ENCODE measurements around the gene RIPK3. TPM values are rescaled to one million over a fixed set of nuclear protein-coding genes. Genes with fewer than 3 reads are reported as not detected.
A peak's percentile ranks its signal among the peaks of the same experiment; 100 is the strongest.
"Not testable (repeated sequence)": the region's sequence is repeated elsewhere in the genome, so short reads cannot be mapped to it uniquely, and the experiment has no call there.

RIPK3 gene
- total and polyA plus RNA-seq, 2 experiments from 2014 or later, result 4.8 to 7.0 TPM

DNA sequence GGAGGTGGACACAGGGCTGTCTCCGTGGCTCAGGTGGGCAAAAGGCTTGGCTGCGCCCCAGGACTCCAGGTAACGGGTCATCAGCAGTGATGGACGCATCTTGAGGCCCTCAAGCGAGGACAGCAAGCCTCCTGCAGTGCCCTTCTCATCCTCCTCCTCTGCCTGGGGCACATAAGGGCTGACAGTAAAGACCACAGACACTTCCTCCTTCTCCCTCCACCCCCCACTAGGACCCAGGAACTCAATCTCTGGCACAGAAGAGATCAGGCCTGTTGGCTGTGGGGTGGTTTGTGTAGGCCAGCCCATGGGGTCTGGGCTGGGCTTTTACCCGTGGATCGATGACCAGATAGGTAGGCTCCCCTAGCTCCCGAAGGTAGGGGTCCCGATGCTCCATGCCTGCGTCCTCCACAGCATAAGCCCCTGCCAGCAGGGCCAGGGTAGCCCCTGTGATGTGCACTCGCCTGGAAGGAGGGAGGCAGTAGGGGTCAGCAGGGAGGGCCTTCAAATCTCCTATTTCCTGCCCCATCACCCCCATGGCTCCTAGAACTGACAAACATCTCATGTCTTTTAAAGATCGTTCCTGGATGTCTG lies 10.6 kb downstream of the RIPK3 start:
- no peaks in the 10 kb centered on the region for H3K9me3 ChIP-seq (ENCODE audit: low read depth)
- no peak for DNase-seq (ENCODE audit: low spot score)
- H3K4me2 ChIP-seq, result no peak overlapping the region
- no peaks in the 10 kb centered on the region for H3K79me2 ChIP-seq
- H3K27ac ChIP-seq, result no peak overlapping the region
- H3K27me3 ChIP-seq, result peaks cover 10% of the 10 kb centered on the region
- H3K4me1 ChIP-seq (ENCODE audit: insufficient read depth), result peaks cover 18% of the 10 kb centered on the region
- no peak overlapping the region for H3K4me3 ChIP-seq
- 86% methylated on average over 12 of the region's 12 CpGs for WGBS (ENCODE audit: low lambda C conversion rate, missing lambda C conversion rate)
- no peaks in the 10 kb centered on the region for H3K36me3 ChIP-seq (replicated peaks; ENCODE audit: insufficient read depth, low read depth)
- H4K20me1 ChIP-seq (ENCODE audit: insufficient read depth, poor library complexity, severe bottlenecking), result no peaks in the 10 kb centered on the region
- no peak overlapping the region for H2AFZ ChIP-seq
- H3K9me2 ChIP-seq (replicated peaks; ENCODE audit: insufficient read depth), result no peaks in the 10 kb centered on the region
- TF ChIP-seq EZH2 (IDR thresholded peaks at IDR 0.05; ENCODE audit: borderline replicate concordance) (no peak), EZH2phosphoT487 (IDR thresholded peaks at IDR 0.05; ENCODE audit: low read depth, severe bottlenecking, unreplicated experiment) (no peak)
- TF ChIP-seq, protein P1, sequence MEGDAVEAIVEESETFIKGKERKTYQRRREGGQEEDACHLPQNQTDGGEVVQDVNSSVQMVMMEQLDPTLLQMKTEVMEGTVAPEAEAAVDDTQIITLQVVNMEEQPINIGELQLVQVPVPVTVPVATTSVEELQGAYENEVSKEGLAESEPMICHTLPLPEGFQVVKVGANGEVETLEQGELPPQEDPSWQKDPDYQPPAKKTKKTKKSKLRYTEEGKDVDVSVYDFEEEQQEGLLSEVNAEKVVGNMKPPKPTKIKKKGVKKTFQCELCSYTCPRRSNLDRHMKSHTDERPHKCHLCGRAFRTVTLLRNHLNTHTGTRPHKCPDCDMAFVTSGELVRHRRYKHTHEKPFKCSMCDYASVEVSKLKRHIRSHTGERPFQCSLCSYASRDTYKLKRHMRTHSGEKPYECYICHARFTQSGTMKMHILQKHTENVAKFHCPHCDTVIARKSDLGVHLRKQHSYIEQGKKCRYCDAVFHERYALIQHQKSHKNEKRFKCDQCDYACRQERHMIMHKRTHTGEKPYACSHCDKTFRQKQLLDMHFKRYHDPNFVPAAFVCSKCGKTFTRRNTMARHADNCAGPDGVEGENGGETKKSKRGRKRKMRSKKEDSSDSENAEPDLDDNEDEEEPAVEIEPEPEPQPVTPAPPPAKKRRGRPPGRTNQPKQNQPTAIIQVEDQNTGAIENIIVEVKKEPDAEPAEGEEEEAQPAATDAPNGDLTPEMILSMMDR (IDR thresholded peaks at IDR 0.05; ENCODE audit: poor library complexity), result no peak

DNA sequence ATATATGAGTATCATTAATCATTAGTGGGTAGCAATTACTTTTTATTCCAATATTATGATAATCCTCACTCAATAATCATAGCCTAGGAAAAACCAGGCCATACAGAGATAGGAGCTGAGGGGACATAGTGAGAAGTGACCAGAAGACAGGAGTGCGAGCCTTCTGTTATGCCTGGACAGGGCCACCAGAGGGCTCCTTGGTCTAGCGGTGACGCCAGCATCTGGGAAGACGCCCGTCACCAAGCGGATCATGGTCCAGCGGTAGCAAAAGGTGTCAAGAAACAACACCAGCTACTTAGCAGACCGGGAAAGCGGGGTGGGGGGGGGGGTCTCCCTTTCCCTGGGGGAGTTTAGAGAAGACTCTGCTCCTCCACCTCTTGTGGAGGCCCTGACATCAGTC lies 11.9 kb downstream of the RIPK3 start:
- not testable (repeated sequence) for H3K4me2 ChIP-seq; H3K9me3 ChIP-seq (ENCODE audit: low read depth); H3K4me3 ChIP-seq; H4K20me1 ChIP-seq (ENCODE audit: insufficient read depth, poor library complexity, severe bottlenecking); H3K27me3 ChIP-seq; H3K27ac ChIP-seq; H3K4me1 ChIP-seq (ENCODE audit: insufficient read depth); DNase-seq (ENCODE audit: low spot score); H2AFZ ChIP-seq; H3K36me3 ChIP-seq (replicated peaks; ENCODE audit: insufficient read depth, low read depth); H3K79me2 ChIP-seq; H3K9me2 ChIP-seq (replicated peaks; ENCODE audit: insufficient read depth)
- TF ChIP-seq, protein P1 (IDR thresholded peaks at IDR 0.05; ENCODE audit: poor library complexity), result peak; percentile 63
- WGBS (ENCODE audit: low lambda C conversion rate, missing lambda C conversion rate), result 8% methylated on average over 9 of the region's 9 CpGs

DNA sequence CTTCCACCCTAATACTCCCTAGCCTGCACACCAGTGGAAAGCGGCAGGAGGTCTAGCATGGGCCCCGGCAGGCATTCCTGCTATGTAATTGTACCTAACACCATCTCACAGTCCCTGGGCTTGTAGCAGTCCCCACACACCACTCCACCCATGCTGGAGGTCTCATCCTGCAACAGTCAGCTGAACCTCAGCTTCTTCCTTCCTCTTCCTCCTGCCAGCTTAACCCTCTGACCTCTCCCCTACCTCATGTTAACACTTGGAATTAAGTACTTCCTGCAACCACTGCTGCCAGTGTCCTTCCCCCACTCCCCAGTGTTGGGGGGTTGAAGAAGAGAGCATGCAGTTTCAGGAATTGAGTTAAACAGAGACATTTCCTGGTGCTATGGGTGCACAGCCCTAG lies 12.5 kb downstream of the RIPK3 start:
- no peaks in the 10 kb centered on the region for H3K9me2 ChIP-seq (replicated peaks; ENCODE audit: insufficient read depth)
- H3K27ac ChIP-seq, result no peak overlapping the region
- no peak overlapping the region for H3K4me3 ChIP-seq
- H3K9me3 ChIP-seq (ENCODE audit: low read depth), result no peaks in the 10 kb centered on the region
- H4K20me1 ChIP-seq (ENCODE audit: insufficient read depth, poor library complexity, severe bottlenecking), result no peaks in the 10 kb centered on the region
- 77% methylated on average over 2 of the region's 2 CpGs for WGBS (ENCODE audit: low lambda C conversion rate, missing lambda C conversion rate)
- no peak for TF ChIP-seq EZH2 (IDR thresholded peaks at IDR 0.05; ENCODE audit: borderline replicate concordance)
- TF ChIP-seq, protein P1 (IDR thresholded peaks at IDR 0.05; ENCODE audit: poor library complexity), result no peak
- no peak for TF ChIP-seq EZH2phosphoT487 (IDR thresholded peaks at IDR 0.05; ENCODE audit: low read depth, severe bottlenecking, unreplicated experiment)
- H3K4me2 ChIP-seq, result no peak overlapping the region
- no peaks in the 10 kb centered on the region for H3K79me2 ChIP-seq
- no peak for DNase-seq (ENCODE audit: low spot score)
- H3K27me3 ChIP-seq, result no peaks in the 10 kb centered on the region
- peaks cover under 1% of the 10 kb centered on the region for H3K4me1 ChIP-seq (ENCODE audit: insufficient read depth)
- no peaks in the 10 kb centered on the region for H3K36me3 ChIP-seq (replicated peaks; ENCODE audit: insufficient read depth, low read depth)
- no peak overlapping the region for H2AFZ ChIP-seq

DNA sequence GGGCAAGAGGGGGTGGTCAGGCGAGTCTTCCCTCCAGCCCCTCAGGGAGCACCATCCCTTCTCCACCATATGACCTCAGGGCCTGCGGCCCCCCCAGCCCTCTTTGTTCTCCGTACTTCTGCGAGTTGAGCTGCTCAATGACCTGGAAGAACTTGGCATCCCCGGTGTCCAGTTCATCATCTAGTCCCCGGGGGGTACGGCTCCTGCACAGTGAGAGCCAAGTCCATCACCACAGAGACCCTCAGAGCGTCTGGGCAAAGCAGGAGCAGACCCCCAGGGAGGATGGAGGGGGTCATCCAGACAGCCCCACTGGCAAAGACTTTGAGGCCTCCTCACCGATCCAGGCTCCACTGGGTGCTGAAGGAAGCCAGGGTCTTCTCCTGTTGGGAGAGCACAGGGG lies 13.8 kb downstream of the RIPK3 start:
- DNase-seq (ENCODE audit: low spot score), result no peak
- 84% methylated on average over 9 of the region's 9 CpGs for WGBS (ENCODE audit: low lambda C conversion rate, missing lambda C conversion rate)
- Histone ChIP-seq H3K9me2 (replicated peaks; ENCODE audit: insufficient read depth) (no peaks in the 10 kb centered on the region), H3K4me3 (no peak overlapping the region), H3K4me2 (no peak overlapping the region), H2AFZ (no peak overlapping the region), H3K27me3 (no peaks in the 10 kb centered on the region), H3K4me1 (ENCODE audit: insufficient read depth) (no peaks in the 10 kb centered on the region), H3K27ac (no peak overlapping the region), H3K36me3 (replicated peaks; ENCODE audit: insufficient read depth, low read depth) (no peaks in the 10 kb centered on the region), H4K20me1 (ENCODE audit: insufficient read depth, poor library complexity, severe bottlenecking) (no peaks in the 10 kb centered on the region), H3K79me2 (no peaks in the 10 kb centered on the region), H3K9me3 (ENCODE audit: low read depth) (no peaks in the 10 kb centered on the region)
- TF ChIP-seq EZH2phosphoT487 (IDR thresholded peaks at IDR 0.05; ENCODE audit: low read depth, severe bottlenecking, unreplicated experiment), result no peak
- TF ChIP-seq, protein P1 (IDR thresholded peaks at IDR 0.05; ENCODE audit: poor library complexity), result no peak
- TF ChIP-seq EZH2 (IDR thresholded peaks at IDR 0.05; ENCODE audit: borderline replicate concordance), result no peak
